ENCODE measurements around the gene ZBTB38. TPM values are rescaled to one million over a fixed set of nuclear protein-coding genes. Genes with fewer than 3 reads are reported as not detected.

ZBTB38 gene
- total and polyA plus RNA-seq, 9 donors, result 23.2 to 125 (median 78.7) TPM

- Histone ChIP-seq H3K36me3 (no peaks in the 10 kb centered on the region), H3K4me1 (ENCODE audit: insufficient read depth) (peaks cover 17% of the 10 kb centered on the region), H3K27ac (peak overlapping the region in 1 of 2 donors; percentile 64), H3K9me3 (no peaks in the 10 kb centered on the region), H3K4me3 (no peak overlapping the region), H3K27me3 (no peaks in the 10 kb centered on the region)
- WGBS, 3 donors, result 64 to 78% (median 72%) methylated on average over 2 of the region's 2 CpGs
- DNase-seq, result no peak
- intact Hi-C loops (cut with DNase I), result no loop called here
- TF ChIP-seq EP300 (IDR thresholded peaks at IDR 0.05), result no peak
- TF ChIP-seq, protein P1, sequence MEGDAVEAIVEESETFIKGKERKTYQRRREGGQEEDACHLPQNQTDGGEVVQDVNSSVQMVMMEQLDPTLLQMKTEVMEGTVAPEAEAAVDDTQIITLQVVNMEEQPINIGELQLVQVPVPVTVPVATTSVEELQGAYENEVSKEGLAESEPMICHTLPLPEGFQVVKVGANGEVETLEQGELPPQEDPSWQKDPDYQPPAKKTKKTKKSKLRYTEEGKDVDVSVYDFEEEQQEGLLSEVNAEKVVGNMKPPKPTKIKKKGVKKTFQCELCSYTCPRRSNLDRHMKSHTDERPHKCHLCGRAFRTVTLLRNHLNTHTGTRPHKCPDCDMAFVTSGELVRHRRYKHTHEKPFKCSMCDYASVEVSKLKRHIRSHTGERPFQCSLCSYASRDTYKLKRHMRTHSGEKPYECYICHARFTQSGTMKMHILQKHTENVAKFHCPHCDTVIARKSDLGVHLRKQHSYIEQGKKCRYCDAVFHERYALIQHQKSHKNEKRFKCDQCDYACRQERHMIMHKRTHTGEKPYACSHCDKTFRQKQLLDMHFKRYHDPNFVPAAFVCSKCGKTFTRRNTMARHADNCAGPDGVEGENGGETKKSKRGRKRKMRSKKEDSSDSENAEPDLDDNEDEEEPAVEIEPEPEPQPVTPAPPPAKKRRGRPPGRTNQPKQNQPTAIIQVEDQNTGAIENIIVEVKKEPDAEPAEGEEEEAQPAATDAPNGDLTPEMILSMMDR (IDR thresholded peaks at IDR 0.05), result no peak
- no peak for TF ChIP-seq POLR2A (IDR thresholded peaks at IDR 0.05)
Measured at GRCh38 chr3:141399200-141399599, 30.9 kb downstream of the ZBTB38 start.

DNA sequence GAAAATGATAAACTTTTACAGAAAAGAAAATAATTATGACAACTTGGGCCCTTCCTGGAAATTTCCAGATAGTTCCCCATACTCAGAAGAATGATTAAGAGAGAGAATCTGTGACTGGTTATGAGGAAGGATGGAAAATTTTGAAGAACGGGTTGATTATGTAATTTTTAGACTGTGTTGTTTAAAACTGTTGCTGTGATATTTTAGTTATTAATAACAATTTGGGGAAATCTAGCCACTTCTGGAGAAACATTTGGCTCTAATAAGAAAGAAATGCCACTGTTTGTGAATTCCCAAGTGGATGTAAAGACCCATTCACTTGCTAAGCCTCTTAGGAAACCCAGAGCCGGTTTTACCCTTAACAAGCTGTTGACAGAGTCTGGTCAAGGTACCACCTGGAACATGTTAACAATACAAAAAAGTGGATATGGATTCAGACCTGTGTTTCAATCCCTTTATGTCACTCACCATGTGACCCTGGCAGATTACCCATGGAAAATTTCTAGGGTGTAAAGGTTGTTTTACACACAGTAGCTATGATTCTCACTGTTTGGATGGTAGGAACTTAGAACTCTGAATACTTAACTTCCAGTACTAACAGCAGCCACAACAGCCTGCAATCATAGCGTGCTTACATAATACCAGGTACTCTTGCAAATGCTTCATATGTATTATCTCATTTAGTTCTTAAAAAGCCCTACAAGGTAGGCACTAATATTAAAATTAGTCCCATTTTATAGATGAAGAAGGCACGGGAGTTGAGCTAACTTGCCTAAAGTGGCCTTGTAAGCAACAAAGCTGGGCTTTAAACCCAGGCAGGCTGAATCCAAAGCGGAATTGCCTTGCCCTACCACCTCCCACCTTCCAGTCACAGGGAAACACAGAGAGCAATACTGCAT is 32.0 kb downstream of the ZBTB38 start:
- Histone ChIP-seq H3K4me3 (no peak overlapping the region), H3K36me3 (no peaks in the 10 kb centered on the region), H3K4me1 (ENCODE audit: insufficient read depth) (peaks cover 20% of the 10 kb centered on the region), H3K27ac (peak overlapping the region; percentile 64 to 65), H3K27me3 (no peaks in the 10 kb centered on the region), H3K9me3 (no peaks in the 10 kb centered on the region)
- peak; percentile 23 for TF ChIP-seq POLR2A (IDR thresholded peaks at IDR 0.05)
- TF ChIP-seq, protein P1 (IDR thresholded peaks at IDR 0.05), result no peak
- 58 to 61% (median 59%) methylated on average over 5 of the region's 5 CpGs for WGBS, 3 donors
- intact Hi-C loops (cut with DNase I), result no loop called here
- no peak for DNase-seq

DNA sequence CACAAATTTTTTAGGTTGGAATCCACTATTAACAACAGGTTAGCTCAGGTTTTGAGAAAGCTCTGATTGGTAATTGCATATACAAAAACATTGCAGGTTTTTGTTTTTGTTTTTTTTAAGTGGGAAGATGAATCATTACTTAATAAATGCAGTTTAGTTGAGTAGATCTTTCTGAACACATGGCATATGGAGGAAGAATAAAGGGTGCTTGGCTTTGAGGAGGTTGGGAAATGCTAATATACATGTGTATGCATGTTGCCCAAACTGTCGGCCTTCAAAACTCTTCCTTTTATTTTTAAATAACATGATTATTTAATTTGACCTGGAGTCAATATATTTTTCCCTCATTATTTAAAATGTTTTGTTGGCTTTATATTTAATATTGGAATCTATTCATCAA is 32.8 kb downstream of the ZBTB38 start:
- H3K4me1 ChIP-seq (ENCODE audit: insufficient read depth), result peaks cover 20% of the 10 kb centered on the region
- peak overlapping the region in 1 of 2 donors; percentile 64 for H3K27ac ChIP-seq
- intact Hi-C loops (cut with DNase I), result no loop called here
- no peak for DNase-seq
- H3K36me3 ChIP-seq, result no peaks in the 10 kb centered on the region
- TF ChIP-seq, protein P1 (IDR thresholded peaks at IDR 0.05), result no peak
- no peak for TF ChIP-seq EP300 (IDR thresholded peaks at IDR 0.05)
- TF ChIP-seq POLR2A (IDR thresholded peaks at IDR 0.05), result no peak
- H3K4me3 ChIP-seq, result no peak overlapping the region
- WGBS, 3 donors, result 78 to 87% (median 83%) methylated on average over 1 of the region's 1 CpG
- H3K27me3 ChIP-seq, result no peaks in the 10 kb centered on the region
- H3K9me3 ChIP-seq, result no peaks in the 10 kb centered on the region

DNA sequence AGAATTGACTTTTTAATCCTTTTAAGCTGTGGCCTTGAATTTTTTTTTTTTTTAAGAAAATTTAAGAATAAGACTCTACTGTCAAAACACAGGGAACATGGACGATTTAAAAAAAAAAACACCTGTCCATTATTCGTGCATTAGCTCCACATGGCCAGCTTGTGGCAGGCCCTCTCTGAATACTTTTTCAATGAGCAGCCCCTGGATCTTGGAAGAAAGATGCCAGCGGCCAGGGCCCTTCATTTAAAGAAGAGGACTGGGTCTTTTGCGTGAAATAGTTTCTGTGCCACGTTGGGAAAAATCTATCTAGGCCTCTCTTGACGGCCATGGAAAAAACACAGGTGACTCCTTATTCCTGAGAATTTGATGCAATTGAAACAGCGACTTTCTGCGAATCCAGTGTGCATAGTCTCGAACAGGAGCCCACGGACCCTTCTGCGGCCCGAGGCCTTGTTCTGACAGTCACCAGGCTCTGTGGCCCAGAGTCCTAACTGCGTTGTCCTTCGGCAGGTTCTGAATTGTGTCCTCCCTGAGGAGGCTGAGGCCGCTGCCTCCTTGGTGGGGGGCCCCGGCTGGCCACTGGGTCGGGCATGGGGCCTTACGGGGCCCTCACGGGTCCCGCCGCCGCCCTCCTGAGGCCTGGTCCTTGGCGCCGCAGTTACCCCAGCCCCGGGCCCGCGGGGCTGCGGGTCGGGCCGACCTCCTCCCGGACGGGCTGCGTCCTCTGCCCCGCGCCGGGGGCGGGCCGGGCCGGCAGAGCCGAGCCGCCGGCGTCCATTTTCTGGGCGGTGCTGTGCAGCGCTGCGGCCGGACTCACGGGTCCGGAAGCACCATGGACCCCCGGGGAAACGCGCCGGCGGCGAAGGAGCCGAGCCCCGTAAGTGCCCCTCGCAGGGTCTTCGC is 33.5 kb downstream of the ZBTB38 start:
- H3K9me3 ChIP-seq, result no peaks in the 10 kb centered on the region
- WGBS, 3 donors, result 4 to 9% (median 4%) methylated on average over 25 to 59 of the region's 59 CpGs
- no peaks in the 10 kb centered on the region for H3K27me3 ChIP-seq
- intact Hi-C loops (cut with DNase I), result no loop called here
- no peak for TF ChIP-seq POLR2A (IDR thresholded peaks at IDR 0.05)
- no peak for TF ChIP-seq EP300 (IDR thresholded peaks at IDR 0.05)
- TF ChIP-seq, protein P1 (IDR thresholded peaks at IDR 0.05), result no peak
- peak; percentile 44 to 75 (median 65) for DNase-seq
- peak overlapping the region; percentile 93 to 99 for H3K27ac ChIP-seq
- no peaks in the 10 kb centered on the region for H3K36me3 ChIP-seq
- peaks cover 20% of the 10 kb centered on the region for H3K4me1 ChIP-seq (ENCODE audit: insufficient read depth)
- peak overlapping the region; percentile 65 for H3K4me3 ChIP-seq

Data from ovary (tissue), 9 donors.